Activated T-helper 1 cell treated with anti-CD3 and anti-CD28 coated beads, Interleukin-12 subunit alpha, Interleukin-12 subunit beta, Interleukin-2, Interleukin-4 antibody, amounts not matched to agents 30 ng/mL and 10 ng/mL and 1 ng/mL, durations not matched to agents 14 hours and 24 hours and 36 hours (primary cell): ENCODE measurements around the gene XCL2. TPM values are rescaled to one million over a fixed set of nuclear protein-coding genes. Genes with fewer than 3 reads are reported as not detected.

Source experiments
- DNase-seq: peaks from one replicate; pipeline ENCODE4 v3.0.0; 2021; ENCODE audit warnings: low spot score
- H3K27ac Mint-ChIP-seq: one replicate; pipeline ENCODE4 v1.8.0; 2021; ENCODE audit warnings: mild to moderate bottlenecking, mixed read lengths
- H3K27me3 Mint-ChIP-seq: one replicate; pipeline ENCODE4 v1.8.0; 2022; ENCODE audit warnings: mild to moderate bottlenecking, moderate library complexity, mixed read lengths; ENCODE audit not compliant: insufficient read depth
- H3K36me3 Mint-ChIP-seq: one replicate; pipeline ENCODE4 v1.8.0; 2021; ENCODE audit warnings: low read depth, mixed read lengths
- H3K4me1 Mint-ChIP-seq: one replicate; pipeline ENCODE4 v1.8.0; 2021; ENCODE audit warnings: low read depth, mixed read lengths
- H3K4me3 Mint-ChIP-seq: one replicate; pipeline ENCODE4 v1.8.0; 2021; ENCODE audit warnings: mild to moderate bottlenecking, moderate library complexity, mixed read lengths
- H3K9me3 Mint-ChIP-seq: one replicate; pipeline ENCODE4 v1.8.0; 2021; ENCODE audit warnings: mixed read lengths
- intact Hi-C: fragments of 100-400 bp; cut with micrococcal nuclease; formaldehyde crosslinking; loops from one replicate; pipeline ENCODE4 v1.15.1; 2024
- total RNA-seq: library from RNA; stranded (reverse); gene quantifications from 2 replicates; pipeline ENCODE4 v1.2.3, GENCODE V29; 2022

Gene XCL2
- total RNA-seq, 1 donor from 2014 or later: 53.2 TPM

DNA sequence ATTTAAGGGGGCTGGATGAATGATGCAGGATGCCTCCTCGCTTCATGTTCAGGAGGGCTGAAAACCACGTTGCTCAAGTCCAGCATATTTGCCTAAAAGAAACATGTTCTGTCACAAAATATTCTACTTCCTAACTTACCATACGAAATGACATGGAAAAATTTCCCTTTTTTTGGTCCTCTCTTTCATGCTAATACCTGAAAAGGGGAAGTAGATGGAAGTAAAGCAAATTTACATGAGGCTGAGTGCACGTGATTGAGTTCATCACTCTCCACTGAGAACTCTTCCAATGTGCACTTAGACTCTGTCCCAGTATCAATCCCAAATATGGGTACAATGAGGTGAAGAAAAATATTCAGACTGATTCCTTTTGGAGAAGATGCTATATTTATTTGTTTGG is 23.0 kb downstream of the XCL2 start:
- intact Hi-C loops: loop anchor here (1.0 to 5.0 kb wide), 6 partner anchors 11 to 842 kb away; no protein-coding TSS in a partner anchor
- Mint-ChIP-seq H3K36me3 (peaks cover 15% of the 10 kb centered on the region), H3K27me3 (no peaks in the 10 kb centered on the region), H3K27ac (peak overlapping the region; percentile 81), H3K9me3 (peaks cover 16% of the 10 kb centered on the region), H3K4me3 (peak overlapping the region; percentile 55), H3K4me1 (peaks cover 53% of the 10 kb centered on the region)
- no peak for DNase-seq

DNA sequence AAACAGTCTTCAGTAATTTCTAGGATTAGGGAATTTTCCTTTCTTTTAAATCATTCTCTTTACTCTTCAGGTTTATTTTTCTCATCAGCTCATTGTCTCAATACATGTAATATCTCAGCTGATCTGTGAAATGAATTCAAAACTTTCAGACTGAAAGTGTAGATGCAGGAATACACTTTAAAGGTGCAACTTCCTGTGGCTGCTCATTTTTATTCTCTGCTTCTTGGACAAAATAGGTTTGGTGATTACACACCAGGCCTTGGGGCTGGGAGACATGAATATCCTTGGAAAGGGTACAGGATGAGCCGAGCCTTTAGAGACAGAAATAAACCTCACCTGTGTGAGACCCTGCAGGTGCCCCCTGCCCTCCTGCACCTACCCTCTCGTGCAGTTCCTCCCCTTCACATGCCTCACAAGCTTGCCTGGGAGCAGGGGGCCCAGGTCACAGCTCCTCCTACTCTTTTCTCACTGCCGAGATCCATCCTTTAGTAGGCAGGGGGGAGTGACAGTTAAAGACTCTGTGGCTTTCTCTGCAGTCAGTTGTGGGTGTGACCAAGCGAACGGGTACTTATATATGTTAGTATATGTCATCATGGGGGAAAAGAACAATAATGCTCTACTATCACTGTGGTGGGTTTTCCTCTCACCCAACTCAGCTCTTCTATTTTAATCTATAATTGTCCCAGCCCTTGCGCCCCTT is 23.6 kb downstream of the XCL2 start:
- Mint-ChIP-seq H3K4me3 (peak overlapping the region; percentile 55), H3K27me3 (no peaks in the 10 kb centered on the region), H3K27ac (peak overlapping the region; percentile 81), H3K9me3 (peaks cover 16% of the 10 kb centered on the region), H3K36me3 (peaks cover 15% of the 10 kb centered on the region), H3K4me1 (peaks cover 57% of the 10 kb centered on the region)
- intact Hi-C loops: loop anchor here (1.0 to 5.0 kb wide), 6 partner anchors 10 to 843 kb away; no protein-coding TSS in a partner anchor
- DNase-seq: no peak

DNA sequence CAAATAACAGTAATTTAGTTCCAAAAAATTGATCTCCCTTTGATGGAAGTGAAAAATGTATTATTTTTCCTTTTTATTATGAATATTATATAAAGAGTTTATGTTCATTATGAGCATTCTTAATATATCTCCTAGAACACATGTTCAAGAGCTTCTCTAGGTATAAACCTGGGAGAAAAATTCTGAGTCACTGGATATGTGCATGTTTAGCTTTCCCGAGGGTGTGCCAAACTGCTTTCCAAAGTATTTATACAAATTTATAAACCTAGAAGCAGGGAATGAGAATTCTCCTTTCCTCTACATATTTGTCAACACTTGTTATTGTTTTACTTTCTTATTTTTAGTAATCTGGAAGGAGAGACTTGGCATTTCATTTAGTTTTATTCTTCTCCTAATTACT is 25.0 kb downstream of the XCL2 start:
- DNase-seq: no peak
- H3K27me3 Mint-ChIP-seq: no peaks in the 10 kb centered on the region
- intact Hi-C loops: loop anchor here (5.0 to 10.0 kb wide), 2 partner anchors 56 to 282 kb away; partner anchors contain the start of gene XCL1
- no peak overlapping the region for H3K4me3 Mint-ChIP-seq
- H3K4me1 Mint-ChIP-seq: peaks cover 71% of the 10 kb centered on the region
- H3K27ac Mint-ChIP-seq: no peak overlapping the region
- H3K36me3 Mint-ChIP-seq: peaks cover 14% of the 10 kb centered on the region
- H3K9me3 Mint-ChIP-seq: peaks cover 12% of the 10 kb centered on the region

DNA sequence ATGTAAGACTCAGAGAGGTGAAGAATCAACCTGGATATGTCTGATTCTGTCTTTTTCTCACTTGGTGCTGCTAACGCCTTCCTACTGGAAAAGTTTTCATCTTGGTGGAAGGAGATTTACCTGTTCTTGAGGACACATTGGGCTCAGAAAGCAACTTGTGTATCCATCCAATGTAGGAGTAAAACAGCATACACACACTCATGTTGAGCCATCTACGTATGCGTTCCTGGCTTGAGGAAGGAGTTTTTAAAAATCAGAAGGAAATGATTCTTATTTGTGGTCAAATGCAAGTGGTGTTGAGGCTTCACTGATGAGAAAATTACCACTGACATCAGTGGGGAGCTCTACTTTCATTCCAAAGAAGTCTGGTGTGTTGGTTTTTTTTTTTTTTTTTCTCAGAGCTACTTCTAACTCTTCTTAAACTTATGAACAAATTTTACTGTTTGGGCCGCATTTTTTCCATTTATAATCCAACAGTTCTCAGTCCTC is 25.6 kb downstream of the XCL2 start:
- intact Hi-C loops: loop anchor here (5.0 to 10.0 kb wide), 2 partner anchors 57 to 281 kb away; partner anchors contain the start of gene XCL1
- H3K4me3 Mint-ChIP-seq: peak overlapping the region; percentile 29
- peak overlapping the region; percentile 41 for H3K27ac Mint-ChIP-seq
- no peaks in the 10 kb centered on the region for H3K27me3 Mint-ChIP-seq
- H3K36me3 Mint-ChIP-seq: peaks cover 12% of the 10 kb centered on the region
- H3K9me3 Mint-ChIP-seq: peaks cover 8% of the 10 kb centered on the region
- peaks cover 75% of the 10 kb centered on the region for H3K4me1 Mint-ChIP-seq
- no peak for DNase-seq

DNA sequence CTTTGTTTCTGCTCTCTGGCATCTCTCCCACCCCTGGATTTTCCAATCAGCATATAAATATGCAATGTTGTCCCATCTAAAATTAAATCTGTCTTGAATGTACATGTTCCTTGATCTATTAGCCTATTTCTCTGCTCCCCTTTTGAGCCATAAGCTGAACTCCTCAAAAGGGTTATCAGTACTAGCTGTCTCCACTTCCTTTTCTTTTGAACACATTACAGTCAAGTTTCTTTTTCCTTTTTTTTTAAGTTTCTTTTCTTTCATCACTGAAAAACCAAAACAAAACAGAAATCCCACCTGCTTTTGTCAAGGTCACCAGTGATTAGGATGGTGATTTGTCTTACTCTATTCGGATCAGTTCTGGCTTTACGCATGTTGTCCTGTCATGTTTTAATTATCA is 29.3 kb downstream of the XCL2 start:
- Mint-ChIP-seq H3K4me1 (peaks cover 72% of the 10 kb centered on the region), H3K27me3 (no peaks in the 10 kb centered on the region), H3K36me3 (peaks cover 6% of the 10 kb centered on the region), H3K9me3 (peaks cover 4% of the 10 kb centered on the region), H3K4me3 (peak overlapping the region; percentile 45), H3K27ac (peak overlapping the region; percentile 85)
- DNase-seq: no peak
- intact Hi-C loops: loop anchor here (5.0 to 10.0 kb wide), 3 partner anchors 60 to 152 kb away; partner anchors contain the start of gene XCL1

DNA sequence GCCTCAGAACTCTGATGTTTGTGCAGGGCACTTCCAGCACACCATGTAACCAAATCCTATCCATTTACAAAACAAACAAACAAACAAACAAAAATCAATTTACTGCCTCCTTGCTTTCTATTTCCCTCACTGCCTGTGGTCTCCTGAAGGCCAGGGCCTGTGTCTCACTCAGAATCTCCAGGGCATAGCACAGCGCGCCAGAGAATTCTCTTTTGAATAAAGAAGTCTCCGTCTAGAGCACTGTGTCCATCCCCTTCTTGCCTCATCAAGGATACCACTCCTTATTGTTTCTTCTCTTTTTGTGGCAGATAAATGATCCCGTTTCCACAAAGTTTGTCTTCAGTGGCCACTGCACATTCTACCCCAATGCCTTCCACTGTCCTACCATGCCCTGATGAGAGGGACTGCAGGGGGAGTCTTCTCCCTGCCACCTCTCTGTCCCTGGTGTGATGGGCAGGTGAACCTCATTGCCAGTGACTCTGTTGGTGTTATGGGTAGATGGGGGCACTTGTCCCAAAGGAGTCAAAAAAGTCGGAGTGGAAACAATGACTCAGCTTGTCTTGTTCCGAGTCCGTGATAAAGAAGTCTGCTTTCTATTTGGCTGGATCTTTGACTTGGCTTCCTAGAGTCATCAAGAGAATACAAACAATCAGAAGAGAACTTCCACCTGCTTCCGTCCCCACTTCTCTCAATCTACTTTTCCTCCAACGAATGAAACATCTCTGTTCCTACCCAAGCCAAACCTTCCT is 30.0 kb downstream of the XCL2 start:
- peaks cover 4% of the 10 kb centered on the region for H3K9me3 Mint-ChIP-seq
- peaks cover 75% of the 10 kb centered on the region for H3K4me1 Mint-ChIP-seq
- peak overlapping the region; percentile 85 for H3K27ac Mint-ChIP-seq
- DNase-seq: no peak
- H3K36me3 Mint-ChIP-seq: peaks cover 9% of the 10 kb centered on the region
- no peaks in the 10 kb centered on the region for H3K27me3 Mint-ChIP-seq
- H3K4me3 Mint-ChIP-seq: peak overlapping the region; percentile 45
- intact Hi-C loops: loop anchor here (5.0 to 10.0 kb wide), 3 partner anchors 61 to 152 kb away; partner anchors contain the start of gene XCL1

DNA sequence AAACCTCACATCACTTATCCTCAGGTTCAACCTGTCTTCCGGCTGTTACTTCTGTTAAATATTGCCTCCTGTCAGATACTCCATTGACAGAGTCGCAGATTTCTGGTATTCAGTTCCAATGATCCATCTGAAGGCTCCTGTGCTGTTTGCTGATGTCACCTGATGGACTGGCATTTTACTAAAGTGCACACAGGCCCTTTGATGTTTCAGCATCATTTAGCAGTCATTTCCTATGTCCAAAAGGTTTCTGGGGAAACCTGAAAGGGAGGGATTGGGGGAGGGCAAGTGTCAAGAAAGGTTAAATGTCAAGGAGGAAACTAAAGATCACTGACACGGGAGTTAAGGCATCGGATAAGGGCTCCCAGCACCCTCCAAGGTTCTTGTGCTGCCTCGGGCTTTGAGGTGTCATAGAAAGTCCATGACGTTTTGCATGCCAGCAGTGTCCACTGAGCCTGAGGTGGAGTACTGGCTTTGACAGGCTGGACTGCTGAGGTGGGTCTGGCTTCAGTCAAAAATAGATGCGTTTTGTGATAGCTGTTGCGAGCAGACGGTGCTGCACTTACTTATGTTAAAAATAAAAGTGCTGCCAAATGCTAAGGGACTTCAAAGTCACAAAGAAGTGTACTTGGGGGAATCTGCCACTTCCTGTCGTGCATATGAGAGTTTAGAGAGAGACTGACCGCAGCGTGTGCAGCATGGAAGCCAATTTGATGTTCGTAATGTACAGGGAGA is 30.8 kb downstream of the XCL2 start:
- Mint-ChIP-seq H3K27me3 (no peaks in the 10 kb centered on the region), H3K9me3 (peaks cover 4% of the 10 kb centered on the region), H3K4me1 (peaks cover 75% of the 10 kb centered on the region), H3K27ac (peak overlapping the region; percentile 85), H3K4me3 (peak overlapping the region; percentile 45), H3K36me3 (peaks cover 9% of the 10 kb centered on the region)
- no peak for DNase-seq
- intact Hi-C loops: loop anchor here (1.0 to 10.0 kb wide), 4 partner anchors 9 to 151 kb away; partner anchors contain the start of gene XCL1

DNA sequence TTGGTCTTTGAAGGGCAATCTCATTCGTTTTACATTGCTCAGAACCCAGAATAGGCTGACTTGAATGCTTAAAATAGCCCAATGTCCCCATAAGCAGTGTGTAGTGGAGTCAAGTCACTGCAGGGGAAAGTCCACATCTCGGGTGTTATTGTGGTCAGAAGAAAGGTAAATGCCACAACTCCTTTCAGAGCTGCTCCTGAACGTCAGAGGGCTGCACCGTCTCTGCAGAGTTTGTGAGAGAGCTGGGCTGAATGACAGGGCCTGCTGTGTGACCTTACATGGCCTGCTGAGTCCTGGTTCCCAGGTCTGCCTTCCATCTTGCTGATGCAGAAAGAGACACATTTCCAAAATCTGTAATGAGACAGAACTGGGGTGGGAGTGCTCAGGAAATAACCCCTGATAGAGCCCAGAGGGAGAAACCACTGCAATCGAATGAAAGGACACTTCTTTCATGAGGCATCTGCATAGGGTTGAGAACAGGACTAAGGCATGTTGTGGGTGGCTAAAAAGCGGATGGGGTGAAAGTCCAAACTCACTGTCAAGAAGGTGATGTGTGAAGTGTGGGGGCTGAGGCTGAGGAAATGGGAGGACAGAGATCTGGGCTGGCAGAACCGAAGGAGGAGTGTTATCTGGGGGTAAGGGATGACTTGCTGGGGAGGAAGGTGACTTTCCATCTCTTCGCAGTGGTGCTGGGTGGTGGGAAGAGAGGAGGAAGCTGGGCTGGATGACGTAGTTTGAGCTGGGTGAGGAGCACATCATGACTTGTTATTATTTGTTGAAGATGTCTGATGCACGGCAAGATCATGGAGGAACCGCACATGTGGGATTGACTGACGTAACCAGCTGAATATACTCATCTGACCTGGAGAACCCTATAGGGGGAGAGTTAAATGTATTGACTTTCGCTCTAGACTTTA is 33.7 kb downstream of the XCL2 start:
- Mint-ChIP-seq H3K9me3 (peaks cover 8% of the 10 kb centered on the region), H3K4me3 (no peak overlapping the region)

DNA sequence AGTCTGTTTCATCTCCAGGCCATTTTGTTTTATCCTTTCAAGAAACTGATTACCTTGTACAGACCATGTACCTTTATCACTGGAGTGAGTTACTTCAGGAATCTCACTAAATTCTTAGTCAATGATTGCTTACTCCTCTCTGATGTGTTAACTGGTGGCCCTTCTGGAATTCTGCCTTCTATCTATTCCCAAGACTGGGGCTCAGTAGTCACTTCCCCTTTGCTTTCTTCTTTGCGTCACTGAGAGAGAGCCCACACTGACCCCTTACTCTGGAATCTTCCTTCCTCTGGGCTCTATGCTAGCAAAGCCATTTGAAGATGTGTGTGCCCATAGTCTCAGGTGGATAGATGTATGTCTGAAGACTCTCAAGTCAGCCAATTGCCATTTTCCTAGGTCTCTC is 34.6 kb downstream of the XCL2 start:
- Mint-ChIP-seq H3K36me3 (peaks cover 12% of the 10 kb centered on the region), H3K9me3 (peaks cover 5% of the 10 kb centered on the region), H3K27me3 (peaks cover 1% of the 10 kb centered on the region), H3K4me3 (no peak overlapping the region), H3K4me1 (peaks cover 82% of the 10 kb centered on the region), H3K27ac (peak overlapping the region; percentile 77)
- intact Hi-C loops: no loop called here
- no peak for DNase-seq

More for the DNA sequence above, 33.7 kb downstream of the XCL2 start:
- DNase-seq: peak; percentile 27
- Mint-ChIP-seq H3K27me3 (peaks cover 1% of the 10 kb centered on the region), H3K36me3 (peaks cover 12% of the 10 kb centered on the region), H3K27ac (peak overlapping the region; percentile 77), H3K4me1 (peaks cover 82% of the 10 kb centered on the region)
- intact Hi-C loops: loop anchor here (1.0 to 10.0 kb wide), 4 partner anchors 10 to 148 kb away; partner anchors contain the start of gene XCL1

DNA sequence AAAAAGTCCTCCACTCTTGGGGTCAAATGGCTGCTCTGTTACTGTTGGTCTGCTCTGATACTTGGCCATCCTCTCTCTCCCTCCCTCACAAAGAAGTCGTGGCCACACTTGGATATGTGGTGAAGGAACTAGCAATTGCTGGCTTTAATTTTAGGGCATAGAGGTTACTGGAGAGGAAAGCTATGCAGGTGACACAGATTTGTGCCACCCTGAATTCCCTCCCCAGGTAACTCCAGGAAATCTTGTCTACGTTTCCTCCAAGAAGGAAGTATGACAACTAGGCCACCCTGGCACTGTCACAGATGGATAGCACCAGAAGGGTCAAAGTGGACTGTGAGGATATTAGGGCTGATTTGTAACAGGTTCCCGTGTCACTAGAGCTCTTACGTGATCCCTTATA is 36.0 kb downstream of the XCL2 start:
- H3K4me3 Mint-ChIP-seq: no peak overlapping the region
- intact Hi-C loops: no loop called here
- no peak overlapping the region for H3K27ac Mint-ChIP-seq
- peaks cover 4% of the 10 kb centered on the region for H3K9me3 Mint-ChIP-seq
- DNase-seq: no peak
- H3K4me1 Mint-ChIP-seq: peaks cover 78% of the 10 kb centered on the region
- H3K36me3 Mint-ChIP-seq: peaks cover 11% of the 10 kb centered on the region
- peaks cover 1% of the 10 kb centered on the region for H3K27me3 Mint-ChIP-seq

DNA sequence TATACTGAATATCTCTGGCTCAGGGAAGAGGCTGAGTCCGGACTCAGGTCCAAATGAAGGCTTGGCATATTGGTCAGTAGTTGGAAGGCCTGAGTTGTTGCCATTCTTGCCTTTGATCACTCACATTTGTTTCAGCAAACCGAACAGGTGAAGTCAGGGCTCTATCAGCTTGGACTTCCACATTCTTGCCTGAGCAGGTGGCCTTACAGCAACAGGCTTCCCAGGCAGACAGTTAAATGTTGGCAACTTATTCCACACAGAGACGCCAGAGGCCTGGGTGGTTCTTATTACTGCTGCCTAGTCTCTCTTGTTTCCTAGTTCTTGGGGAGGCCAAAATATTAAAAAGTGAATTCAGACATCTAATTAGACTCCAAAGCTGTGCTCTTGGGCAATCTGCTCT is 36.6 kb downstream of the XCL2 start:
- H3K4me1 Mint-ChIP-seq: peaks cover 72% of the 10 kb centered on the region
- peaks cover 11% of the 10 kb centered on the region for H3K36me3 Mint-ChIP-seq
- no peak overlapping the region for H3K4me3 Mint-ChIP-seq
- H3K27me3 Mint-ChIP-seq: peaks cover 1% of the 10 kb centered on the region
- H3K9me3 Mint-ChIP-seq: peaks cover 4% of the 10 kb centered on the region
- no peak overlapping the region for H3K27ac Mint-ChIP-seq
- no peak for DNase-seq
- intact Hi-C loops: no loop called here
